ENCODE measurements around the gene NR1I3.

NR1I3 gene

GRCh38 chr1:161197560-161198193 is 40.3 kb downstream of the NR1I3 start:
- peak; percentile 42 for DNase-seq (ENCODE audit: low read depth, low spot score)
- H3K4me3 ChIP-seq (ENCODE audit: low read depth, low read length) = peak overlapping the region; percentile 32
- in situ Hi-C loops (cut with HindIII; ENCODE audit: low sequenced_read_pairs) = no loop called here
- no peak for TF ChIP-seq CTCF (IDR thresholded peaks at IDR 0.05; ENCODE audit: low read depth, low read length)

- peak; percentile 65 for DNase-seq (ENCODE audit: low read depth, low spot score)
- TF ChIP-seq CTCF (IDR thresholded peaks at IDR 0.05; ENCODE audit: low read depth, low read length) = no peak
- in situ Hi-C loops (cut with HindIII; ENCODE audit: low sequenced_read_pairs) = no loop called here
- peak overlapping the region; percentile 9 for H3K4me3 ChIP-seq (ENCODE audit: low read depth, low read length)
Observed at GRCh38 chr1:161196521-161197451, 41.2 kb downstream of the NR1I3 start.

GRCh38 chr1:161196111-161196510 is 41.9 kb downstream of the NR1I3 start:
- in situ Hi-C loops (cut with HindIII; ENCODE audit: low sequenced_read_pairs) = no loop called here
- no peak overlapping the region for H3K4me3 ChIP-seq (ENCODE audit: low read depth, low read length)
- DNase-seq (ENCODE audit: low read depth, low spot score) = no peak
- TF ChIP-seq CTCF (IDR thresholded peaks at IDR 0.05; ENCODE audit: low read depth, low read length) = no peak

- H3K4me3 ChIP-seq (ENCODE audit: low read depth, low read length) = no peak overlapping the region
- in situ Hi-C loops (cut with HindIII; ENCODE audit: low sequenced_read_pairs) = no loop called here
- DNase-seq (ENCODE audit: low read depth, low spot score) = no peak
- TF ChIP-seq CTCF (IDR thresholded peaks at IDR 0.05; ENCODE audit: low read depth, low read length) = no peak
Observed at GRCh38 chr1:161195171-161195570, 42.8 kb downstream of the NR1I3 start.

GRCh38 chr1:161193561-161194235 is 44.3 kb downstream of the NR1I3 start:
- H3K4me3 ChIP-seq (ENCODE audit: low read depth, low read length) = no peak overlapping the region
- no peak for TF ChIP-seq CTCF (IDR thresholded peaks at IDR 0.05; ENCODE audit: low read depth, low read length)
- in situ Hi-C loops (cut with HindIII; ENCODE audit: low sequenced_read_pairs) = no loop called here
- no peak for DNase-seq (ENCODE audit: low read depth, low spot score)
